K562 (cell line): Measurements from ENCODE around the gene ERVH48-1. TPM values are rescaled to one million over a fixed set of nuclear protein-coding genes. Genes with fewer than 3 reads are reported as not detected.

Source experiments
- ATAC-seq: fragments of 200-7000 bp; cut with Tn5 transposase; 3 replicates; pipeline ENCODE4 v1.9.1; 2020; ENCODE audit warnings: moderate library complexity
- BruUV-seq: library from RNA; stranded (reverse); fragments of 400-500 nt; replicated peaks from 2 replicates; lab custom pipeline; 2021; lab: Mats Ljungman, UMichigan
- CTCF ChIA-PET: fragments of 300-600 bp; formaldehyde crosslinking; extraction: SDS; loops from one replicate; lab custom pipeline; 2021; ENCODE audit warnings: low intra/inter-chr PET ratio; lab: Yijun Ruan, JAX
- POLR2A ChIA-PET: fragments of 300-600, 350-650 bp; sonication (Branson Sonifier 250); formaldehyde crosslinking; extraction: SDS; loops from one replicate; lab custom pipeline; 2021; ENCODE audit warnings: antibody characterized with exemption, inconsistent platforms; lab: Yijun Ruan, JAX
- DNase-seq, 4 experiments: peaks; one replicate each; pipeline versions ENCODE4 v3.0.0 to v3.0.0-alpha.2; 2011 to 2018; ENCODE audit warnings: low spot score in 3 of 4, mixed read lengths in 3 of 4; ENCODE audit errors: extremely low read depth in 1 of 4
- FAIRE-seq: peaks from 2 replicates; lab custom pipeline; 2011; peaks lifted over from hg19 to GRCh38; lab: Jason Lieb, UNC
- H2AFZ ChIP-seq: 2 replicates; pipeline ENCODE4 v1.6.0; 2011; ENCODE audit warnings: low read depth, low read length, control low read depth, inconsistent platforms
- H3K27ac ChIP-seq: fragments of 200-600 bp; 3 replicates; pipeline ENCODE4 v1.8.0; 2011; ENCODE audit warnings: low read depth, mild to moderate bottlenecking, control low read depth, inconsistent platforms, low read length, moderate library complexity, mixed read lengths; ENCODE audit errors: extremely low read depth
- H3K27me3 ChIP-seq, 2 experiments: fragments of 300-600 bp in 1 of 2; 2 replicates in 1 of 2; 3 replicates in 1 of 2; pipeline versions ENCODE4 v1.6.0 to v1.8.0; 2011; ENCODE audit warnings: inconsistent platforms in 2 of 2, low read length in 2 of 2, mild to moderate bottlenecking in 1 of 2, mixed read lengths in 1 of 2, moderate library complexity in 1 of 2; ENCODE audit not compliant: control insufficient read depth in 2 of 2, insufficient read depth in 2 of 2
- H3K36me3 ChIP-seq: fragments of 300-600 bp; 3 replicates; pipeline ENCODE4 v1.8.0; 2011; ENCODE audit warnings: mild to moderate bottlenecking, low read length, inconsistent platforms; ENCODE audit not compliant: control insufficient read depth, insufficient read depth
- H3K4me1 ChIP-seq, 2 experiments: fragments of 200-600 bp in 1 of 2; replicated peaks in 1 of 2; 2 replicates in 1 of 2; 3 replicates in 1 of 2; pipeline versions ENCODE4 v1.5.1 to v1.8.0; 2011; ENCODE audit warnings: inconsistent platforms in 2 of 2, low read length in 2 of 2, mild to moderate bottlenecking in 1 of 2, mixed read lengths in 1 of 2, moderate library complexity in 1 of 2; ENCODE audit not compliant: control insufficient read depth in 2 of 2, insufficient read depth in 2 of 2
- H3K4me2 ChIP-seq: 2 replicates; pipeline ENCODE4 v1.6.1; 2011; ENCODE audit warnings: low read length, control low read depth, inconsistent platforms, mixed read lengths; ENCODE audit not compliant: insufficient read depth
- H3K4me3 ChIP-seq: fragments of 200-600 bp; sonication (generic), shearing (Covaris generic); 2 replicates; pipeline ENCODE4 v1.5.1; 2016; ENCODE audit warnings: control low read depth, inconsistent platforms
- H3K79me2 ChIP-seq: fragments of 200-600 bp; 3 replicates; pipeline ENCODE4 v1.8.0; 2011; ENCODE audit warnings: low read length, inconsistent platforms; ENCODE audit not compliant: control insufficient read depth, insufficient read depth
- H3K9ac ChIP-seq, 2 experiments: 2 replicates each; pipeline versions ENCODE4 v1.6.0 to v1.6.1; 2011; ENCODE audit warnings: low read depth in 2 of 2, low read length in 2 of 2, control low read depth in 1 of 2, inconsistent platforms in 1 of 2, mild to moderate bottlenecking in 1 of 2, mixed read lengths in 1 of 2; ENCODE audit not compliant: insufficient read depth in 1 of 2
- H3K9me1 ChIP-seq: one replicate; pipeline ENCODE4 v1.6.0; 2011; ENCODE audit warnings: inconsistent platforms, mild to moderate bottlenecking, low read length, moderate library complexity; ENCODE audit not compliant: control insufficient read depth, insufficient read depth
- H3K9me3 ChIP-seq: replicated peaks from 2 replicates; pipeline ENCODE4 v1.5.1; 2011; ENCODE audit warnings: low read depth, low read length, inconsistent platforms; ENCODE audit not compliant: control insufficient read depth, insufficient read depth
- H4K20me1 ChIP-seq: replicated peaks from 2 replicates; pipeline ENCODE4 v1.6.1; 2011; ENCODE audit warnings: low read length, inconsistent platforms, mixed read lengths; ENCODE audit not compliant: control insufficient read depth, insufficient read depth
- ARID2 ChIP-seq: fragments of 450-650 bp; IDR thresholded peaks from 2 replicates; pipeline ENCODE4 v1.6.1; 2017; ENCODE audit warnings: antibody characterized with exemption, mild to moderate bottlenecking
- FOXA3 ChIP-seq, 2 experiments: fragments of 450-650 bp in 1 of 2; sonication (generic) in 1 of 2; formaldehyde crosslinking; IDR thresholded peaks in 1 of 2; conservative IDR thresholded peaks in 1 of 2; 2 replicates each; pipeline versions ENCODE4 v1.4.0 to v1.8.0; 2020 to 2022; ENCODE audit warnings: mild to moderate bottlenecking in 2 of 2, missing genetic modification reagents in 1 of 2
- KLF10 ChIP-seq: fragments of 250-450 bp; sonication (Bioruptor Pico); IDR thresholded peaks from 2 replicates; pipeline ENCODE4 v1.6.1; 2021; ENCODE audit warnings: matching md5 sums
- MBD1 ChIP-seq: fragments of 250-450 bp; sonication (Bioruptor Pico); IDR thresholded peaks from 2 replicates; pipeline ENCODE4 v1.8.0; 2022; ENCODE audit warnings: inconsistent platforms
- RBM14 ChIP-seq: fragments of 200-400 bp; formaldehyde crosslinking; IDR thresholded peaks from 2 replicates; pipeline ENCODE4 v1.6.1; 2018; ENCODE audit warnings: low read depth, mild to moderate bottlenecking, low read length, moderate library complexity, borderline replicate concordance; ENCODE audit not compliant: insufficient read depth
- RBM34 ChIP-seq: fragments of 200-400 bp; formaldehyde crosslinking; IDR thresholded peaks from 2 replicates; pipeline ENCODE4 v1.6.1; 2018; ENCODE audit warnings: low read length, borderline replicate concordance; ENCODE audit not compliant: insufficient read depth
- YY1 ChIP-seq, 3 experiments: IDR thresholded peaks; 2 replicates each; pipeline ENCODE4 v1.6.1; 2011; ENCODE audit warnings: low read length in 2 of 3, mild to moderate bottlenecking in 2 of 3, moderate library complexity in 2 of 3, borderline replicate concordance in 1 of 3, control low read depth in 1 of 3, low read depth in 1 of 3; ENCODE audit not compliant: insufficient read depth in 3 of 3, insufficient replicate concordance in 2 of 3, control insufficient read depth in 1 of 3, insufficient read length in 1 of 3; ENCODE audit errors: extremely low read depth in 1 of 3
- ZNF253 ChIP-seq: fragments of 250-450 bp; sonication (Bioruptor Pico); conservative IDR thresholded peaks from 2 replicates; pipeline ENCODE4 v1.6.1; 2021; ENCODE audit warnings: mild to moderate bottlenecking
- ZNF584 ChIP-seq: fragments of 200-800 bp; sonication (Bioruptor generic); IDR thresholded peaks from 2 replicates; pipeline ENCODE4 v1.6.1; 2016; ENCODE audit warnings: low read depth, mild to moderate bottlenecking, missing genetic modification characterization, missing compliant biosample characterization
- ZNF696 ChIP-seq: fragments of 250-450 bp; sonication (Bioruptor Pico); conservative IDR thresholded peaks from 2 replicates; pipeline ENCODE4 v1.4.0; 2020; ENCODE audit warnings: mild to moderate bottlenecking, moderate library complexity
- WGBS: fragments of 100-300 bp; shearing (Covaris generic); methylation state at CpG from one replicate; pipeline ENCODE4 v1.1.6; 2016; ENCODE audit warnings: low coverage, mixed read lengths; ENCODE audit not compliant: insufficient coverage; ENCODE audit errors: missing lambda C conversion rate; 5-methylcytosine and 5-hydroxymethylcytosine counted together
- in situ Hi-C: fragments of 300-500 bp; cut with MboI; formaldehyde crosslinking; loops from 4 replicates; pipeline ENCODE4 v1.15.0; 2018; ENCODE audit warnings: inconsistent platforms, mixed read lengths
- intact Hi-C: fragments of 100-400 bp; cut with micrococcal nuclease; formaldehyde crosslinking; loops from 2 replicates; pipeline ENCODE4 v1.14.2; 2022
- polyA plus RNA-seq, 8 experiments: library from polyadenylated mRNA; depleted of rRNA in 4 of 8; stranded (reverse) in 5 of 8; unstranded in 3 of 8; fragments of >200 nt; fragmentation: Nextera tagmentation in 2 of 8; fragmentation: Illumina TruSeq in 1 of 8; extraction: Ambion mirVana in 2 of 8; extraction: Trizol in 1 of 8; gene quantifications; 2 replicates each; pipeline versions ENCODE4 v1.2.1 to v1.2.3, GENCODE V29; 2011 to 2014; ENCODE audit warnings: inconsistent platforms in 1 of 8, missing spikeins in 1 of 8
- total RNA-seq, 7 experiments: library from RNA; depleted of rRNA in 6 of 7; stranded (reverse); fragments of >200 nt in 6 of 7; fragmentation: Illumina TruSeq in 2 of 7; extraction: Trizol in 2 of 7; gene quantifications; 2 replicates each; pipeline versions ENCODE4 v1.2.1 to v1.2.3, GENCODE V29; 2011 to 2021; ENCODE audit warnings: low replicate concordance in 1 of 7
- TF ChIP-seq, protein P1 (sequence below): fragments of 450-650 bp; IDR thresholded peaks from 2 replicates; pipeline ENCODE4 v1.7.0; 2016; ENCODE audit warnings: borderline replicate concordance
- TF ChIP-seq, protein P2 (sequence below), 2 experiments: IDR thresholded peaks; 2 replicates each; pipeline ENCODE4 v1.6.1; 2011; ENCODE audit warnings: borderline replicate concordance in 1 of 2, control low read depth in 1 of 2, low read depth in 1 of 2, low read length in 1 of 2, mild to moderate bottlenecking in 1 of 2, mixed read lengths in 1 of 2, moderate library complexity in 1 of 2; ENCODE audit not compliant: insufficient read depth in 1 of 2, insufficient read length in 1 of 2, poor library complexity in 1 of 2, severe bottlenecking in 1 of 2; ENCODE audit errors: extremely low read depth in 1 of 2

Gene ERVH48-1
- total and polyA plus RNA-seq, 9 of the 15 experiments (the other 6 are each of a cell fraction or from before 2014, with no cell fraction given) = 0.08 to 0.49 (median 0.16) TPM; not detected in 3

DNA sequence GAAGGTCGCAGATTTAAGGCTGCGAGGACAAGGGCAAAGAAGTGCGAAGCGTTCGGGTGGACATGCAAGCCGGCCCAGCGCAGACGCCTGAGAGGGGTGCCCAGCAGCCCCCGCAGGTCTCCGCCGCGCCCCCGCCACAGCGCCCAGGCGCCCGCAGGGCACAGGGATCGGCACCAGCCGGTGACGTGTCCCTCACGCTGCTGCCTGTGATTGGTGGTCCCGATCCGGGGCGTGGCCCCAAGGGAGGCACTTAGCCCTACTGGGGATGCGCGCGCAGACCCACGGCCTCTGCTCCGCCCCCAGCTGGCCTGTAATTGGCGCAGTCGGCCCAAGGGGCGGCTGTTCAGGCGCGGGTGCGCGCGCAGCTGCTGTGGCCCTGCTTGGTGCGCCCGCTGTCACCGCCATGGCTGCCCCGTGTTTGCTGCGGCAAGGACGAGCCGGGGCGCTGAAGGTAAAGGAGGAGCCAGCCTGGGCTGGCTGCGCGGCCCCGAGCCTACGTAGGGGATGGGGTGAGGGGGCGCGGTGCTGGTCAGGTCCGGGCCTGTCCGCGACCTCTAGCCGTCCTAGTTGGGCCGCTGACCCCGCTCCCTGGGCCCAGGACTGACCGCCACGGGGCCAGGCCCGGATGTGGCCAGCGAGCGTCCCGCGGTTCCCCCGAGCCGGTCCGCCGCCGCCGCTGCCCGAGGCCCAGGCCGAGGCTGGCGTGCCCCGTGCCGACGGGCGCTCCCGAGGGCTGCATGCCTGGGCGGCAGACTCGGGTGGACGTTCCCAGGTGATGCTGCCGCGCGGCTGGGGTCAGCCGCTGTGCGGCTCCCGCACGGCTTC lies 32.3 kb downstream of the ERVH48-1 start, which contains the start of gene NDUFV3 (continued):
- 0 out of 2 replicates have a peak, but pooled peaks have one; percentile 12 for TF ChIP-seq ZNF253
- TF ChIP-seq, protein P1, sequence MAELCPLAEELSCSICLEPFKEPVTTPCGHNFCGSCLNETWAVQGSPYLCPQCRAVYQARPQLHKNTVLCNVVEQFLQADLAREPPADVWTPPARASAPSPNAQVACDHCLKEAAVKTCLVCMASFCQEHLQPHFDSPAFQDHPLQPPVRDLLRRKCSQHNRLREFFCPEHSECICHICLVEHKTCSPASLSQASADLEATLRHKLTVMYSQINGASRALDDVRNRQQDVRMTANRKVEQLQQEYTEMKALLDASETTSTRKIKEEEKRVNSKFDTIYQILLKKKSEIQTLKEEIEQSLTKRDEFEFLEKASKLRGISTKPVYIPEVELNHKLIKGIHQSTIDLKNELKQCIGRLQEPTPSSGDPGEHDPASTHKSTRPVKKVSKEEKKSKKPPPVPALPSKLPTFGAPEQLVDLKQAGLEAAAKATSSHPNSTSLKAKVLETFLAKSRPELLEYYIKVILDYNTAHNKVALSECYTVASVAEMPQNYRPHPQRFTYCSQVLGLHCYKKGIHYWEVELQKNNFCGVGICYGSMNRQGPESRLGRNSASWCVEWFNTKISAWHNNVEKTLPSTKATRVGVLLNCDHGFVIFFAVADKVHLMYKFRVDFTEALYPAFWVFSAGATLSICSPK = no peak

DNA sequence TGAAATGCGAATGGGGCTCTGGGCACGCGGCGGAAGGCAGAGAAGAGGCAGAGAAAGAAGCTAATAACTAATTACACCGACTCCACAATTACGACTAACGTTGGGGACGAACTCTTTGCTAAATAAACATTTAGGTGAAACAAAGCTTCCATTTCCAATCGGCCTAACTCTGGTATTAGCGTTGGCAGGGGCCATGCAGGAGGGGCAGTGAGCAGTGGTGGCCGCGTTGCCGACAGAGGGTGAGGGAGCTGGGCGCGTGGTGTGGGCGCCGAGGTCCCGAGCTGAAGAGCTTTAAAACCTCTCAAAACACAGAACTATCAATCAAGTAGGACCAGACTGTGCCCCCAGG lies 32.9 kb downstream of the ERVH48-1 start:
- ChIA-PET CTCF (no interaction called here), POLR2A (interaction anchor here (0.5 to 4.2 kb wide), 13 partner anchors 9 to 577 kb away, joined by 3 to 22 read pairs (median 4); partner anchors contain the start of gene PKNOX1)
- Histone ChIP-seq H3K4me3 (peak overlapping the region; percentile 88), H3K27me3 (no peaks in the 10 kb centered on the region), H3K9ac (peak overlapping the region; percentile 83 to 94), H3K4me2 (peak overlapping the region; percentile 97), H2AFZ (peak overlapping the region; percentile 94), H3K9me3 (no peaks in the 10 kb centered on the region), H3K4me1 (peaks cover 10 to 11% of the 10 kb centered on the region in 2 experiments; a peak in 4 of 5 replicates), H3K79me2 (peaks cover 39% of the 10 kb centered on the region), H3K27ac (peak overlapping the region; percentile 75), H3K36me3 (peaks cover 27% of the 10 kb centered on the region), H4K20me1 (no peaks in the 10 kb centered on the region), H3K9me1 (no peaks in the 10 kb centered on the region)
- 6% methylated on average over 18 of the region's 18 CpGs for WGBS
- FAIRE-seq (no peak), DNase-seq (no peak), ATAC-seq (peak; percentile 33)
- in situ Hi-C loops (no loop called here), intact Hi-C loops (loop anchor here (2.0 kb wide), 1 partner anchor 82 kb away; the partner anchor contains the start of gene PKNOX1)
- TSS peak; percentile 98 for BruUV-seq
- TF ChIP-seq KLF10 (CRISPR knock-in tag) = no peak
- TF ChIP-seq YY1 (IDR thresholded peaks at IDR 0.05; ENCODE audit: borderline replicate concordance in 1 of 3, control insufficient read depth in 1 of 3, extremely low read depth in 1 of 3, insufficient read depth in 3 of 3, insufficient read length in 1 of 3, insufficient replicate concordance in 2 of 3, low read depth in 1 of 3, low read length in 2 of 3) = no peak
- TF ChIP-seq ZNF696 (CRISPR knock-in tag) = no peak
- TF ChIP-seq RBM34 = no peak
- no peak for TF ChIP-seq ZNF584 (CRISPR knock-in tag)
- no peak for TF ChIP-seq FOXA3 (CRISPR knock-in tag; conservative IDR thresholded peaks at IDR 0.05 in 1 of 2, IDR thresholded peaks at IDR 0.05 in 1 of 2)
- TF ChIP-seq, protein P2, sequence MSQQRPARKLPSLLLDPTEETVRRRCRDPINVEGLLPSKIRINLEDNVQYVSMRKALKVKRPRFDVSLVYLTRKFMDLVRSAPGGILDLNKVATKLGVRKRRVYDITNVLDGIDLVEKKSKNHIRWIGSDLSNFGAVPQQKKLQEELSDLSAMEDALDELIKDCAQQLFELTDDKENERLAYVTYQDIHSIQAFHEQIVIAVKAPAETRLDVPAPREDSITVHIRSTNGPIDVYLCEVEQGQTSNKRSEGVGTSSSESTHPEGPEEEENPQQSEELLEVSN (IDR thresholded peaks at IDR 0.05; ENCODE audit: borderline replicate concordance in 1 of 2, extremely low read depth in 1 of 2, insufficient read depth in 1 of 2, insufficient read length in 1 of 2, low read depth in 1 of 2, low read length in 1 of 2, poor library complexity in 1 of 2, severe bottlenecking in 1 of 2) = peak in 1 of 2 experiments; percentile 37
- no peak for TF ChIP-seq RBM14
- TF ChIP-seq MBD1 (CRISPR knock-in tag) = no peak; the same call in 1 of the 2 replicates
- peak; percentile 60 for TF ChIP-seq ARID2
